OCI-LY7 (cell line): ENCODE results near the gene FARP2.

ENCODE experiments used
- EZH2phosphoT487 ChIP-seq: fragments of 200-600 bp; sonication (generic); IDR thresholded peaks from 2 replicates; pipeline ENCODE4 v1.6.1; 2018; ENCODE audit warnings: low read depth, borderline replicate concordance, mild to moderate bottlenecking, mixed run types, antibody characterized with exemption, low read length, moderate library complexity, mixed read lengths
- TF ChIP-seq, protein P1 (sequence below): fragments of 200-600 bp; sonication (generic); conservative IDR thresholded peaks from 2 replicates; pipeline ENCODE4 v1.5.1; 2014; ENCODE audit warnings: mild to moderate bottlenecking, antibody characterized with exemption, low read length, moderate library complexity, mixed read lengths

DNA sequence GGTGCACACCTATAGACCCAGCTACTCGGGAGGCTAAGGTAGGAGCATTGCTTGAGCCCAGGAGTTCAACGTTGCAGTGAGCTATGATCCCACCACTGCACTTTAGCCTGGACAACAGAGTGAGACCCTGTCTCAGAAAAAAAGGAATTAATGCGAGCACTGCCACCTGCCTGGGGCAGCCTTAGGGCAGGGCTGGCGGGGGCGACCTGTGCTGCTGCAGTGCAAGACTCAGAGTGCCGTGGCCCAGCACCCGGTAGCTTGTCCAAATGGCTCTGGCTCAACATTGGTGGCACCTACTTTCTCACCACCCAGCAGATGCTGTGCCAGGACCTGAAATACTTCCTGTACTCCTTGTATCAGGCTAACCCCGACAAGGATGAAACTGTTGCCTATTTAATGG is 122.1 kb downstream of the FARP2 start:
- TF ChIP-seq, protein P1, sequence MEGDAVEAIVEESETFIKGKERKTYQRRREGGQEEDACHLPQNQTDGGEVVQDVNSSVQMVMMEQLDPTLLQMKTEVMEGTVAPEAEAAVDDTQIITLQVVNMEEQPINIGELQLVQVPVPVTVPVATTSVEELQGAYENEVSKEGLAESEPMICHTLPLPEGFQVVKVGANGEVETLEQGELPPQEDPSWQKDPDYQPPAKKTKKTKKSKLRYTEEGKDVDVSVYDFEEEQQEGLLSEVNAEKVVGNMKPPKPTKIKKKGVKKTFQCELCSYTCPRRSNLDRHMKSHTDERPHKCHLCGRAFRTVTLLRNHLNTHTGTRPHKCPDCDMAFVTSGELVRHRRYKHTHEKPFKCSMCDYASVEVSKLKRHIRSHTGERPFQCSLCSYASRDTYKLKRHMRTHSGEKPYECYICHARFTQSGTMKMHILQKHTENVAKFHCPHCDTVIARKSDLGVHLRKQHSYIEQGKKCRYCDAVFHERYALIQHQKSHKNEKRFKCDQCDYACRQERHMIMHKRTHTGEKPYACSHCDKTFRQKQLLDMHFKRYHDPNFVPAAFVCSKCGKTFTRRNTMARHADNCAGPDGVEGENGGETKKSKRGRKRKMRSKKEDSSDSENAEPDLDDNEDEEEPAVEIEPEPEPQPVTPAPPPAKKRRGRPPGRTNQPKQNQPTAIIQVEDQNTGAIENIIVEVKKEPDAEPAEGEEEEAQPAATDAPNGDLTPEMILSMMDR: no peak
- no peak for TF ChIP-seq EZH2phosphoT487
